Pancreas (tissue), 10 donors: ENCODE data around the gene SCNM1. TPM values are rescaled to one million over a fixed set of nuclear protein-coding genes. Genes with fewer than 3 reads are reported as not detected.

Experiments
- ATAC-seq, 4 donors: fragments of 200-7000 bp; cut with Tn5 transposase; one replicate each; pipeline versions ENCODE4 v1.8.0 to v1.9.1; 2020; ENCODE audit warnings: mild to moderate bottlenecking in 4 of 4, moderate library complexity in 4 of 4
- DNase-seq, 6 donors: peaks; one replicate each; pipeline ENCODE4 v3.0.0-alpha.2; 2020
- FAIRE-seq: peaks from 2 replicates; lab custom pipeline; 2012; peaks lifted over from hg19 to GRCh38; lab: Jason Lieb, UNC
- H3K27ac ChIP-seq, 4 donors: fragments of 200-600 bp; sonication (generic); 1 replicate in 3 of 4; 2 replicates in 1 of 4; pipeline versions ENCODE4 v1.5.0 to v1.8.0; 2020
- H3K27me3 ChIP-seq, 4 donors: fragments of 200-600 bp; one replicate each; pipeline ENCODE4 v1.8.0; 2021
- H3K36me3 ChIP-seq, 3 donors: fragments of 200-600 bp; sonication (generic) in 1 of 3; one replicate each; pipeline versions ENCODE4 v1.5.0 to v1.8.0; 2020 to 2021
- H3K4me1 ChIP-seq, 3 donors: fragments of 200-600 bp; one replicate each; pipeline ENCODE4 v1.8.0; 2021
- H3K4me3 ChIP-seq, 4 donors: fragments of 200-600 bp; sonication (generic) in 2 of 4; one replicate each; pipeline versions ENCODE4 v1.5.0 to v1.8.0; 2020 to 2021
- H3K9me3 ChIP-seq, 4 donors: fragments of 200-600 bp; one replicate each; pipeline ENCODE4 v1.8.0; 2021
- WGBS, 2 donors: extraction: QIAGEN DNeasy Blood & Tissue Kit; methylation state at CpG; one replicate each; pipeline ENCODE4 v1.1.7; 2013; 5-methylcytosine and 5-hydroxymethylcytosine counted together
- intact Hi-C, 3 donors: fragments of 100-400 bp; cut with DNase I; formaldehyde crosslinking; loops; one replicate each; pipeline versions ENCODE4 v1.11.1 to v1.14.2; 2022
- polyA plus RNA-seq, 2 donors: library from polyadenylated mRNA; stranded (reverse); fragments of 200-250 nt; gene quantifications; one replicate each; pipeline ENCODE4 v1.2.3, GENCODE V29; 2013
- total RNA-seq, 6 donors: library from RNA; stranded (reverse); fragmentation: NEBNext Ultra II Directional in 4 of 6; extraction: Animal tissue kit (Norgen Biotek cat#: 25700) in 4 of 6; gene quantifications; one replicate each; pipeline versions ENCODE4 v1.2.1 to v1.2.4, GENCODE V29; 2021 to 2023
- TF ChIP-seq, protein P1 (sequence below), 4 donors: fragments of 200-600 bp; sonication (generic) in 3 of 4; IDR thresholded peaks; one replicate each; pipeline versions ENCODE4 v1.5.0 to v1.8.0; 2021; ENCODE audit warnings: antibody characterized with exemption in 4 of 4
- donor health status: healthy with polysubstance abuse.
- donor health status: DM: no; HTN: no; CAD: no; lungs with moderate emphysema.
- donor health status: DM: no; HTN: no; CAD: no.
- donor health status: control.
- donor health status: control.
- donor health status: Bipolar disorder and iron deficiency.
- donor health status: DM: yes; HTN: yes; CAD: no.
- donor health status: DM: no; HTN: no; CAD: no.
- donor health status: DM: no; HTN: no; CAD: no.
- donor health status: DM: yes; HTN: yes; CAD: no.

SCNM1 gene
- total and polyA plus RNA-seq, 8 donors: 7.7 to 33.7 (median 11.2) TPM

DNA sequence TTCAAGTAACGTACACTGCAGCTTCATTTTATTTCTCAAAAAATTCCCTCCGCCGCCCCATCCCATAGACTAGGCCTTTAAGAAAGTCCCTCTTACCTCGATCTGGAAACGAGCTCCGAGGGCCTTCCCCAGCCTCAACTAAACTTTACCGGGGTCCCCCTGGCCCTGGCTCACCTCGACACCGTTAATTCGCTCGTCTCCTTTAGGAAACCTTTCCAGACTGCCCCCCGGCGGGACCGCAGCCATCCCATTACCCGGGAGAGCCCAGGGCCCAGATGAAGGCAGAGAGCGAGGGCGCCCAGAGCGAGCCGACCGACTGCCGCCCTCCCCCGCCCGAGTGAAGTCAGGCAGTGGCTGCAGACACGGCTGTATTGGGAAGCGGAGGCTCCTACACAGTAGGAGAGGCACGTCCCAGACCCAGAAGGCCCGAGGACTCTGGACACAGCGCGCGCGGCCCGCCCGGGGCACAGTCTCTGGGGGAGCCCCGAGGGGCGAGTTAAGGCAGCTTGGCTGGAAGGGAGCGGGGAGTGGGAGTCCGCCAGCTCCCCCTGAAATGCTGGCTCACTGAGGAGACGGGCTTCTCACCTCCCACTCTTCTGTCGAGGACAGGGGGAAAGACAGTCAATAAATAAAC, 34.1 kb upstream of the SCNM1 start:
- WGBS, 2 donors: 27 to 37% methylated on average over 39 of the region's 39 CpGs
- TF ChIP-seq, protein P1, sequence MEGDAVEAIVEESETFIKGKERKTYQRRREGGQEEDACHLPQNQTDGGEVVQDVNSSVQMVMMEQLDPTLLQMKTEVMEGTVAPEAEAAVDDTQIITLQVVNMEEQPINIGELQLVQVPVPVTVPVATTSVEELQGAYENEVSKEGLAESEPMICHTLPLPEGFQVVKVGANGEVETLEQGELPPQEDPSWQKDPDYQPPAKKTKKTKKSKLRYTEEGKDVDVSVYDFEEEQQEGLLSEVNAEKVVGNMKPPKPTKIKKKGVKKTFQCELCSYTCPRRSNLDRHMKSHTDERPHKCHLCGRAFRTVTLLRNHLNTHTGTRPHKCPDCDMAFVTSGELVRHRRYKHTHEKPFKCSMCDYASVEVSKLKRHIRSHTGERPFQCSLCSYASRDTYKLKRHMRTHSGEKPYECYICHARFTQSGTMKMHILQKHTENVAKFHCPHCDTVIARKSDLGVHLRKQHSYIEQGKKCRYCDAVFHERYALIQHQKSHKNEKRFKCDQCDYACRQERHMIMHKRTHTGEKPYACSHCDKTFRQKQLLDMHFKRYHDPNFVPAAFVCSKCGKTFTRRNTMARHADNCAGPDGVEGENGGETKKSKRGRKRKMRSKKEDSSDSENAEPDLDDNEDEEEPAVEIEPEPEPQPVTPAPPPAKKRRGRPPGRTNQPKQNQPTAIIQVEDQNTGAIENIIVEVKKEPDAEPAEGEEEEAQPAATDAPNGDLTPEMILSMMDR (IDR thresholded peaks at IDR 0.05): no peak

GRCh38 chr1:151132335-151133017, 33.5 kb upstream of the SCNM1 start:
- ATAC-seq (peak in 2 of 4 donors; percentile 13 to 18), FAIRE-seq (no peak), DNase-seq (peak in 1 of 6 donors; percentile 67)
- H3K4me3 ChIP-seq: peak overlapping the region in 2 of 4 donors; percentile 2 to 30
- intact Hi-C loops: no loop called here
- no peaks in the 10 kb centered on the region for H3K4me1 ChIP-seq
- H3K9me3 ChIP-seq: no peaks in the 10 kb centered on the region
- TF ChIP-seq, protein P1 (IDR thresholded peaks at IDR 0.05): no peak
- H3K27me3 ChIP-seq: peaks cover 0 to 8% (median 0%) of the 10 kb centered on the region in 4 donors
- no peaks in the 10 kb centered on the region for H3K36me3 ChIP-seq
- H3K27ac ChIP-seq: no peak overlapping the region
- 38 to 46% methylated on average over 36 to 74 of the region's 74 CpGs for WGBS, 2 donors

More for the DNA sequence above, 34.1 kb upstream of the SCNM1 start:
- peak overlapping the region in 2 of 4 donors; percentile 2 to 30 for H3K4me3 ChIP-seq
- DNase-seq: peak in 1 of 6 donors; percentile 63
- peak; percentile 37 to 74 (median 65) for ATAC-seq
- no peak for FAIRE-seq
- intact Hi-C loops: no loop called here
- no peaks in the 10 kb centered on the region for H3K4me1 ChIP-seq
- peaks cover 0 to 8% (median 0%) of the 10 kb centered on the region in 4 donors for H3K27me3 ChIP-seq
- no peaks in the 10 kb centered on the region for H3K36me3 ChIP-seq
- no peak overlapping the region for H3K27ac ChIP-seq
- H3K9me3 ChIP-seq: no peaks in the 10 kb centered on the region

- Histone ChIP-seq H3K4me3 (peak overlapping the region in 1 of 4 donors; percentile 30), H3K27me3 (peaks cover 0 to 8% (median 0%) of the 10 kb centered on the region in 4 donors), H3K4me1 (no peaks in the 10 kb centered on the region), H3K36me3 (no peaks in the 10 kb centered on the region), H3K9me3 (no peaks in the 10 kb centered on the region), H3K27ac (no peak overlapping the region)
- peak in 2 of 6 donors; percentile 39 to 81 for DNase-seq
- intact Hi-C loops: no loop called here
- TF ChIP-seq, protein P1 (IDR thresholded peaks at IDR 0.05): no peak
- FAIRE-seq: no peak
- WGBS, 2 donors: 44 to 58% methylated on average over 43 to 65 of the region's 65 CpGs
- ATAC-seq: no peak
Observed at GRCh38 chr1:151133018-151133806, 32.7 kb upstream of the SCNM1 start.

DNA sequence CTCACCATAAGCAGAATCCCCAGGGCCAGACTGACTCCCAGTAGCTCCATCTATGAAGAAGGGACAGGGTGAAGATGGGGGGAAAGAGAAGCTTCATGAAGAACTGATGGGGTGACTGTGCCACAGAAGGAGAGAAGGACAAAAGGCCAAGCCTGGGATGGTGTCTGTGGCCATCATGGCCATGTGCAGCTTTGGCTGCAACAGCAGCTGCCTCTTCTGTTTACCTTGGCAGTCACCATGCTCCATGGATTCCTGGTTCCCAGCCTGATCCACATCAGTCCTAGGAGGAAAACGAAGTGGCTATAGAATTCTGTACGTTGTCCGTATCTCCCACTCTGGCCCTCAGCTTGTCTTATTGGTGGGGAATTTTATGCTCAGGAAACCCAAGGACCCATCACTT, 31.5 kb upstream of the SCNM1 start:
- WGBS, 2 donors: 64 to 71% methylated on average over 3 of the region's 3 CpGs
- H3K27me3 ChIP-seq: peaks cover 0 to 8% (median 0%) of the 10 kb centered on the region in 4 donors
- TF ChIP-seq, protein P1 (IDR thresholded peaks at IDR 0.05): no peak
- peak in 2 of 4 donors; percentile 47 to 59 for ATAC-seq
- intact Hi-C loops: no loop called here
- no peaks in the 10 kb centered on the region for H3K9me3 ChIP-seq
- no peak for FAIRE-seq
- no peaks in the 10 kb centered on the region for H3K36me3 ChIP-seq
- H3K4me1 ChIP-seq: no peaks in the 10 kb centered on the region
- no peak overlapping the region for H3K4me3 ChIP-seq
- H3K27ac ChIP-seq: no peak overlapping the region
- DNase-seq: no peak
